ENCODE measurements around the gene CWC25. TPM values are rescaled to one million over a fixed set of nuclear protein-coding genes. Genes with fewer than 3 reads are reported as not detected.
A peak's percentile ranks its signal among the peaks of the same experiment; 100 is the strongest.

Gene CWC25
- total and polyA plus RNA-seq, 2 of the 13 experiments (the other 11 are each of a cell fraction or from before 2014, with no cell fraction given), result 15.6 to 22.7 TPM

DNA sequence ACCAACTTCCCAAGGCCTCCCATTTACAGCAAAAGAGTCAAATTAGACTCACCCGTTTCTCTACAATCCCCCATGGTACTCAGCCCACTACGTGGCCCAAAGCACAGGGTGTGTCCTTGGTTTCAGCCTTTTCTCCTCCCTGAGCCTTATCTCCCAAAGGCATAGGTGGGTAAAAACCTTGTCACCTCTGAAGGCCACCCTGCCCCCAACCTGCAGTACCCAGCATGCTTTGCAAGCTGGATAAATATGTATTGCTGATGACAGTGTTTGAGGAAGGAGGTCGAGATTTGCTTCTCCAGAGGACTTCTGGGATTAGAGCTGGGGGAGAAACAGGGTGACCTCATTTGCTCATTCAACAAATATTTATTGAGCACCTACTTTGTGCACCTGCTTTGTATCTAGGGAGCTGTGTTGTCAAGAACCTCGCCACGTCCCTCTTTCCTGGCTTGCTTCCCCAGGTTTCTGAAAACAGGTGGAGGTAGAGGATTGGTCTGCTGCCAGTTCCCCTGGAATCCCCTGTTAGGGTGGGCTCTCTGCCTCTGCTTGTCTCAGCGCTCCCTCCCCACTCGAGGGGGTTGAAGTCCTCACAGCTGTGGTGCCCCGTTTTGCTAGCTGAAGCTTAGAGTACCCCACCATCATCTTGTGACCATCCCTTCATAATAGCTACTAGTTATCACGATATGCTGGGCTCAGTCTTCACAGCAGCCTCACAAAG lies 47.7 kb upstream of the CWC25 start (continued):
- TF ChIP-seq HNRNPH1 (optimal IDR thresholded peaks at IDR 0.05; ENCODE audit: low read depth, low read length) (no peak), U2AF1 (optimal IDR thresholded peaks at IDR 0.05; ENCODE audit: low read depth, low read length) (no peak), GATA4 (IDR thresholded peaks at IDR 0.05; ENCODE audit: borderline replicate concordance, low read depth) (peak; percentile 31; the same call in 1 of the 2 replicates), ATF2 (CRISPR knock-in tag; IDR thresholded peaks at IDR 0.05) (peak; percentile 93), ARID4A (CRISPR knock-in tag; IDR thresholded peaks at IDR 0.05; ENCODE audit: borderline replicate concordance) (peak; percentile 29; the same call in 1 of the 2 replicates), RBM22 (optimal IDR thresholded peaks at IDR 0.05; ENCODE audit: low read length) (no peak), MIER3 (CRISPR knock-in tag; IDR thresholded peaks at IDR 0.05; ENCODE audit: borderline replicate concordance) (peak; percentile 73; the same call in 1 of the 2 replicates), SMARCE1 (IDR thresholded peaks at IDR 0.05; ENCODE audit: borderline replicate concordance) (no peak), SALL2 (CRISPR knock-in tag; IDR thresholded peaks at IDR 0.05) (no peak)
- TF ChIP-seq, protein P1, sequence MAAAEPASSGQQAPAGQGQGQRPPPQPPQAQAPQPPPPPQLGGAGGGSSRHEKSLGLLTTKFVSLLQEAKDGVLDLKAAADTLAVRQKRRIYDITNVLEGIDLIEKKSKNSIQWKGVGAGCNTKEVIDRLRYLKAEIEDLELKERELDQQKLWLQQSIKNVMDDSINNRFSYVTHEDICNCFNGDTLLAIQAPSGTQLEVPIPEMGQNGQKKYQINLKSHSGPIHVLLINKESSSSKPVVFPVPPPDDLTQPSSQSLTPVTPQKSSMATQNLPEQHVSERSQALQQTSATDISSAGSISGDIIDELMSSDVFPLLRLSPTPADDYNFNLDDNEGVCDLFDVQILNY (CRISPR knock-in tag; conservative IDR thresholded peaks at IDR 0.05), result no peak
- TF ChIP-seq, protein P2, sequence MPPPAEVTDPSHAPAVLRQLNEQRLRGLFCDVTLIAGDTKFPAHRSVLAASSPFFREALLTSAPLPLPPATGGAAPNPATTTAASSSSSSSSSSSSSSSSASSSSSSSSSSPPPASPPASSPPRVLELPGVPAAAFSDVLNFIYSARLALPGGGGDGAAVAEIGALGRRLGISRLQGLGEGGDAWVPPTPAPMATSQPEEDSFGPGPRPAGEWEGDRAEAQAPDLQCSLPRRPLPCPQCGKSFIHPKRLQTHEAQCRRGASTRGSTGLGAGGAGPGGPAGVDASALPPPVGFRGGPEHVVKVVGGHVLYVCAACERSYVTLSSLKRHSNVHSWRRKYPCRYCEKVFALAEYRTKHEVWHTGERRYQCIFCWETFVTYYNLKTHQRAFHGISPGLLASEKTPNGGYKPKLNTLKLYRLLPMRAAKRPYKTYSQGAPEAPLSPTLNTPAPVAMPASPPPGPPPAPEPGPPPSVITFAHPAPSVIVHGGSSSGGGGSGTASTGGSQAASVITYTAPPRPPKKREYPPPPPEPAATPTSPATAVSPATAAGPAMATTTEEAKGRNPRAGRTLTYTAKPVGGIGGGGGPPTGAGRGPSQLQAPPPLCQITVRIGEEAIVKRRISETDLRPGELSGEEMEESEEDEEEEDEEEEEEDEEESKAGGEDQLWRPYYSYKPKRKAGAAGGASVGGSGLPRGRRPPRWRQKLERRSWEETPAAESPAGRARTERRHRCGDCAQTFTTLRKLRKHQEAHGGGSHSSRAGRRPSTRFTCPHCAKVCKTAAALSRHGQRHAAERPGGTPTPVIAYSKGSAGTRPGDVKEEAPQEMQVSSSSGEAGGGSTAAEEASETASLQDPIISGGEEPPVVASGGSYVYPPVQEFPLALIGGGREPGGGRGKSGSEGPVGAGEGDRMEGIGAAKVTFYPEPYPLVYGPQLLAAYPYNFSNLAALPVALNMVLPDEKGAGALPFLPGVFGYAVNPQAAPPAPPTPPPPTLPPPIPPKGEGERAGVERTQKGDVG (CRISPR knock-in tag; IDR thresholded peaks at IDR 0.05; ENCODE audit: borderline replicate concordance), result no peak

All from HepG2 (cell line).